ENCODE results near the gene IGSF6. TPM values are rescaled to one million over a fixed set of nuclear protein-coding genes. Genes with fewer than 3 reads are reported as not detected.
A peak's percentile ranks its signal among the peaks of the same experiment; 100 is the strongest.

Gene IGSF6
- total RNA-seq, 2 donors from 2014 or later: not detected

DNA sequence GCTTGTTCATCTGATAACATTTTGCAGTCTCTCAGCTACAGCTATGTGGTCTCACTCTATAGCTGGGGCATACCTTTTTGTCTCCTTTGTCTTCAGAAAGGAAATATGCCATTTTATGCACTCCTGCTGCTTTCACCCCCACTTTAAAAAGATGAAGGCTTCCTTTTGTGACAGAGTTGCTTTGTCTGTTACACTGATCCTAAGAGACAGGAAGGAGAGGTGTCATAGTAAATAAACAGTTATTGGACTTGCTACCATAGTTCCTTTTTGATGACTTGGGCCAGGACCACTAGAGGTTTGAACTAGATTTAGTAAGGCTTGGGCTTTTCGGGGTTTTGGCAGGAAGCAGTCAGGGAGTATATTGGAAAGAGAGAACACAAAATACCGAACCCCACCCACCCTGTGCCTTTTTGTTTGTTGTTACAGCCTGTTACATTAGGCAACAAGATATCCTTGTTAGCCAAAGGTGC lies 54.8 kb downstream of the IGSF6 start:
- peaks cover 5% of the 10 kb centered on the region for H3K4me1 ChIP-seq (ENCODE audit: control insufficient read depth, insufficient read depth, low read length)
- no peak for DNase-seq
- no peak overlapping the region for H3K9ac ChIP-seq (ENCODE audit: extremely low read depth, low read length, poor library complexity, severe bottlenecking)
- H3K27me3 ChIP-seq (ENCODE audit: control insufficient read depth, insufficient read depth, low read length, poor library complexity, severe bottlenecking): no peaks in the 10 kb centered on the region
- no peaks in the 10 kb centered on the region for H3K36me3 Mint-ChIP-seq (ENCODE audit: low read depth)
- WGBS, 2 experiments (ENCODE audit: insufficient coverage in 1 of 2, insufficient read length in 1 of 2): 83 to 100% methylated on average over 1 to 2 of the region's 2 CpGs
- no peaks in the 10 kb centered on the region for H3K36me3 ChIP-seq (ENCODE audit: control insufficient read depth, insufficient read depth, low read length)
- no peak overlapping the region for H3K27ac ChIP-seq (ENCODE audit: low read depth, low read length)
- H3K4me1 Mint-ChIP-seq: peaks cover 39% of the 10 kb centered on the region
- TF ChIP-seq, protein P1, sequence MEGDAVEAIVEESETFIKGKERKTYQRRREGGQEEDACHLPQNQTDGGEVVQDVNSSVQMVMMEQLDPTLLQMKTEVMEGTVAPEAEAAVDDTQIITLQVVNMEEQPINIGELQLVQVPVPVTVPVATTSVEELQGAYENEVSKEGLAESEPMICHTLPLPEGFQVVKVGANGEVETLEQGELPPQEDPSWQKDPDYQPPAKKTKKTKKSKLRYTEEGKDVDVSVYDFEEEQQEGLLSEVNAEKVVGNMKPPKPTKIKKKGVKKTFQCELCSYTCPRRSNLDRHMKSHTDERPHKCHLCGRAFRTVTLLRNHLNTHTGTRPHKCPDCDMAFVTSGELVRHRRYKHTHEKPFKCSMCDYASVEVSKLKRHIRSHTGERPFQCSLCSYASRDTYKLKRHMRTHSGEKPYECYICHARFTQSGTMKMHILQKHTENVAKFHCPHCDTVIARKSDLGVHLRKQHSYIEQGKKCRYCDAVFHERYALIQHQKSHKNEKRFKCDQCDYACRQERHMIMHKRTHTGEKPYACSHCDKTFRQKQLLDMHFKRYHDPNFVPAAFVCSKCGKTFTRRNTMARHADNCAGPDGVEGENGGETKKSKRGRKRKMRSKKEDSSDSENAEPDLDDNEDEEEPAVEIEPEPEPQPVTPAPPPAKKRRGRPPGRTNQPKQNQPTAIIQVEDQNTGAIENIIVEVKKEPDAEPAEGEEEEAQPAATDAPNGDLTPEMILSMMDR (conservative IDR thresholded peaks at IDR 0.05): no peak
- no peaks in the 10 kb centered on the region for H3K9me3 ChIP-seq (ENCODE audit: control insufficient read depth, low read length)
- H3K9me3 Mint-ChIP-seq: no peaks in the 10 kb centered on the region
- no peak overlapping the region for H3K27ac Mint-ChIP-seq
- H3K4me3 ChIP-seq (ENCODE audit: low read length): no peak overlapping the region
- no peaks in the 10 kb centered on the region for H3K27me3 Mint-ChIP-seq (ENCODE audit: insufficient read depth)
- peak overlapping the region; percentile 83 for H3K4me3 Mint-ChIP-seq

DNA sequence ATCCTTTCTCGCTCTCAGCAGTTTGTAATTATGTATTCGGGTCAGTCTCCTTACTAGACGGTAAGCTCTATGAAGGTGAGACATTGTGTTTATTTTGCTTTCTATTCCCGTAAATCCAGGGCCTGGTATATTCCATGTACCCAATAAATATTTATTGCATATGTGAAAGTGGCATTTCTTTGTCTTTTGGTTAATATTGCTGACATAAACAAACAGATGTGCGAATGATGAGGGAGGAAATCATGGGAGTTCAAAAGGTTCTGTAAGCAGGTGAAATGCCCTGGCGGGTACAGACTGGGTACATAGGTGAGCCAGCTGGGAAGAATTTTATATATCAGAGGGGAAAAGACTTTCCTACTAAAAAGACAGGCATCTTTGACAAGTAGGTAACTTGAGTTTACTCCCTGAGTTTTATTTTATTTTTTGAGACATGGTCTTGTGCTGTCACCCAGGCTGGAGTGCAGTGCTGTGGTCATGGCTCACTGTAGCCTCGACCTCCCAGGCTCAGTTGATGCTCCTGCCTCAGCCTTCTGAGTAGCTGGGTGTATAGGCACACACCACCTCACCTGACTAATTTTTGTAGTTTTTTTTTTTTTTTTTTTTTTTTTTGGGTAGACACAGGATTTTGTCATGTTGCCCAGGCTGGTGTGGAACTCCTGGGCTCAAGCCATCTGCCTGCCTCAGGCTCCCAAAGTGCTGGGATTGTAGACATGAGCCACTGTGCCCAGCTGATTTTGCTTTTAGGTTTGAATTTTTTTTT lies 58.7 kb downstream of the IGSF6 start:
- H3K4me1 Mint-ChIP-seq: peaks cover 22% of the 10 kb centered on the region
- H3K9me3 ChIP-seq (ENCODE audit: control insufficient read depth, low read length): no peaks in the 10 kb centered on the region
- no peaks in the 10 kb centered on the region for H3K27me3 ChIP-seq (ENCODE audit: control insufficient read depth, insufficient read depth, low read length, poor library complexity, severe bottlenecking)
- DNase-seq: no peak
- no peaks in the 10 kb centered on the region for H3K9me3 Mint-ChIP-seq
- TF ChIP-seq, protein P1 (conservative IDR thresholded peaks at IDR 0.05): no peak
- H3K27ac Mint-ChIP-seq: no peak overlapping the region
- H3K4me3 ChIP-seq (ENCODE audit: low read length): no peak overlapping the region
- H3K9ac ChIP-seq (ENCODE audit: extremely low read depth, low read length, poor library complexity, severe bottlenecking): no peak overlapping the region
- no peak overlapping the region for H3K4me3 Mint-ChIP-seq
- H3K36me3 Mint-ChIP-seq (ENCODE audit: low read depth): no peaks in the 10 kb centered on the region
- no peak overlapping the region for H3K27ac ChIP-seq (ENCODE audit: low read depth, low read length)
- H3K36me3 ChIP-seq (ENCODE audit: control insufficient read depth, insufficient read depth, low read length): no peaks in the 10 kb centered on the region
- 87 to 94% methylated on average over 2 to 5 of the region's 7 CpGs for WGBS, 2 experiments (ENCODE audit: insufficient coverage in 1 of 2, insufficient read length in 1 of 2)
- no peaks in the 10 kb centered on the region for H3K27me3 Mint-ChIP-seq (ENCODE audit: insufficient read depth)
- H3K4me1 ChIP-seq (ENCODE audit: control insufficient read depth, insufficient read depth, low read length): peaks cover 5% of the 10 kb centered on the region

DNA sequence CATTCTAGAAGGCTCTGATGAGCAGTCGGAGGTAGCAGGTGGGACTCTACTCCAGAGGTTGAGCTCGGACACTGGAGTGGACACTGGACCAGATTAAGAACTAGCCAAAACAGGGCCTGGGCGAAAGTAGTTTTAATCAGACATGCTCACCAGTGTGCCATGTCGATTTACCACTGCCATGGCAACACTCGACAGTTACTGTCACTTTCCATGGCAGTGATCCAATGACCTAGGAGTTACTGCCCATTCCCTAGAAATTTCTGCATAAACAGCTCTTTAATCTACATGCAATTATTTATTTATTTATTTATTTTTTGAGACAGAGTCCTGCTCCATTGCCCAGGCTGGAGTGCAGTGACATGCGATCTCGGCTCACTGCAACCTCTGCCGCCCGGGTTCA lies 60.2 kb downstream of the IGSF6 start:
- no peak overlapping the region for H3K27ac Mint-ChIP-seq
- H3K36me3 Mint-ChIP-seq (ENCODE audit: low read depth): no peaks in the 10 kb centered on the region
- TF ChIP-seq, protein P1 (conservative IDR thresholded peaks at IDR 0.05): no peak
- 93 to 97% methylated on average over 9 of the region's 9 CpGs for whole genome bisulfite sequencing, 2 experiments (ENCODE audit: insufficient coverage in 1 of 2, insufficient read length in 1 of 2)
- no peak overlapping the region for H3K4me3 Mint-ChIP-seq
- H3K4me3 ChIP-seq (ENCODE audit: low read length): no peak overlapping the region
- H3K4me1 Mint-ChIP-seq: peaks cover 9% of the 10 kb centered on the region
- no peaks in the 10 kb centered on the region for H3K9me3 Mint-ChIP-seq
- DNase-seq: no peak
- no peak overlapping the region for H3K27ac ChIP-seq (ENCODE audit: low read depth, low read length)
- no peaks in the 10 kb centered on the region for H3K36me3 ChIP-seq (ENCODE audit: control insufficient read depth, insufficient read depth, low read length)
- no peak overlapping the region for H3K9ac ChIP-seq (ENCODE audit: extremely low read depth, low read length, poor library complexity, severe bottlenecking)
- H3K27me3 ChIP-seq (ENCODE audit: control insufficient read depth, insufficient read depth, low read length, poor library complexity, severe bottlenecking): no peaks in the 10 kb centered on the region
- no peaks in the 10 kb centered on the region for H3K27me3 Mint-ChIP-seq (ENCODE audit: insufficient read depth)
- H3K9me3 ChIP-seq (ENCODE audit: control insufficient read depth, low read length): no peaks in the 10 kb centered on the region
- H3K4me1 ChIP-seq (ENCODE audit: control insufficient read depth, insufficient read depth, low read length): no peaks in the 10 kb centered on the region

Measured in endodermal cell (in vitro differentiated cells).